AG04450 (cell line): ENCODE measurements around the gene RAMP1. TPM values are rescaled to one million over a fixed set of nuclear protein-coding genes. Genes with fewer than 3 reads are reported as not detected.
"Not testable (repeated sequence)": the region's sequence is repeated elsewhere in the genome, so short reads cannot be mapped to it uniquely, and the experiment has no call there.

Source experiments
- CTCF ChIA-PET: fragments of 300-600, 350-600 bp; formaldehyde crosslinking; extraction: SDS; loops from one replicate; lab custom pipeline; 2022; ENCODE audit warnings: antibody characterized with exemption, inconsistent platforms; lab: Charles Lee
- POLR2A ChIA-PET: fragments of 350-600 bp; formaldehyde crosslinking; extraction: SDS; loops from one replicate; lab custom pipeline; 2021; ENCODE audit warnings: antibody characterized with exemption, inconsistent platforms; lab: Yijun Ruan, JAX
- DNase-seq: peaks from one replicate; pipeline ENCODE4 v3.0.0-alpha.2; 2011; ENCODE audit warnings: low read depth, low spot score
- H3K27ac ChIP-seq: one replicate; pipeline ENCODE4 v1.5.1; 2012; ENCODE audit warnings: low read depth, low read length, control low read depth
- H3K27me3 ChIP-seq: one replicate; pipeline ENCODE4 v1.6.0; 2012; ENCODE audit warnings: low read length; ENCODE audit not compliant: control insufficient read depth, insufficient read depth
- H3K4me3 ChIP-seq: 2 replicates; pipeline ENCODE4 v1.5.1; 2011; ENCODE audit warnings: mild to moderate bottlenecking, low read depth, low read length, control low read depth
- H3K9me3 ChIP-seq: 2 replicates; pipeline ENCODE4 v1.5.1; 2012; ENCODE audit warnings: low read length; ENCODE audit not compliant: control insufficient read depth, insufficient read depth
- polyA plus RNA-seq: library from polyadenylated mRNA; depleted of rRNA; stranded (reverse); fragments of >200 nt; gene quantifications from 2 replicates; pipeline ENCODE4 v1.2.3, GENCODE V29; 2011
- TF ChIP-seq, protein P1 (sequence below): IDR thresholded peaks from 2 replicates; pipeline ENCODE4 v1.5.1; 2011; ENCODE audit warnings: low read depth, low read length, control low read depth, inconsistent platforms

RAMP1 gene
- polyA plus RNA-seq, 1 experiment = 26.5 TPM

DNA sequence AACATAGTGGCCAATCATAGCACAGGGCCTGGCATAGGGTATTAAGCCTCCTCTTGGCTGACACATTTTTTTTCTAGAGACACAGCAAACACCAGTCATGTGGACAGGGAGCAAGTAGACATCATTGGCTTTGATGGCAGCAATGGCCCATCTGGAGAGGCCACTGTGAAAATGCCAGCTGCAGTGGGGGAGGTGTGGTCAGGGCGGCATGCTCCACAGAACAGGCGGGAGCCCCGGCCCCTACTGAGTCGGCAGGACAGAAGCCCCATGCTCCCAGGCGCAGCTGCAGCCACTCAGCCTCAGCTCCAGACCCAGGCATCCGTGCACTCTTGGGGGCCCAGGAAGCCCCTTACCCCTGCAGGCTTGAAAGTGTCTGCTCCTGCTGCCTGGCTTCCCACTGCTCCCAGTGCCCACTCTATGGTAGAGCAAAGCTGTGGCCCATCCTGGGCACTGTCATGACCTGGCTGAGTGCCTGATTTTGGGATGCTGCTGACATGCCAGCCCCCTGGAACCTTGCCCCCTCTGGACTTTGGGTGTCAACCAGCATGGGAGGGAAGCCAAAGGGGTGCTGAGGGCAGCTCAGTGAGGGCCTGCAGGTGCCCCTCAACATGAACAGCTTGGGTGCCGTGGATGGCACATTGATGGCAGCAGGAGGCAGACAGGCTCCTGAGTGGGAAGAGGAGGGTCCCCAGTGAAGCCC, 84.1 kb downstream of the RAMP1 start:
- DNase-seq = no peak
- CTCF ChIA-PET = interaction anchor here (0.6 kb wide), 1 partner anchor 37 kb away, joined by 4 read pairs; no protein-coding TSS in a partner anchor
- no peak overlapping the region for H3K4me3 ChIP-seq
- POLR2A ChIA-PET = interaction anchor here (0.6 kb wide), 1 partner anchor 24 kb away, joined by 3 read pairs; no protein-coding TSS in a partner anchor
- peaks cover 18% of the 10 kb centered on the region for H3K9me3 ChIP-seq
- H3K27me3 ChIP-seq = peaks cover 3% of the 10 kb centered on the region
- TF ChIP-seq, protein P1, sequence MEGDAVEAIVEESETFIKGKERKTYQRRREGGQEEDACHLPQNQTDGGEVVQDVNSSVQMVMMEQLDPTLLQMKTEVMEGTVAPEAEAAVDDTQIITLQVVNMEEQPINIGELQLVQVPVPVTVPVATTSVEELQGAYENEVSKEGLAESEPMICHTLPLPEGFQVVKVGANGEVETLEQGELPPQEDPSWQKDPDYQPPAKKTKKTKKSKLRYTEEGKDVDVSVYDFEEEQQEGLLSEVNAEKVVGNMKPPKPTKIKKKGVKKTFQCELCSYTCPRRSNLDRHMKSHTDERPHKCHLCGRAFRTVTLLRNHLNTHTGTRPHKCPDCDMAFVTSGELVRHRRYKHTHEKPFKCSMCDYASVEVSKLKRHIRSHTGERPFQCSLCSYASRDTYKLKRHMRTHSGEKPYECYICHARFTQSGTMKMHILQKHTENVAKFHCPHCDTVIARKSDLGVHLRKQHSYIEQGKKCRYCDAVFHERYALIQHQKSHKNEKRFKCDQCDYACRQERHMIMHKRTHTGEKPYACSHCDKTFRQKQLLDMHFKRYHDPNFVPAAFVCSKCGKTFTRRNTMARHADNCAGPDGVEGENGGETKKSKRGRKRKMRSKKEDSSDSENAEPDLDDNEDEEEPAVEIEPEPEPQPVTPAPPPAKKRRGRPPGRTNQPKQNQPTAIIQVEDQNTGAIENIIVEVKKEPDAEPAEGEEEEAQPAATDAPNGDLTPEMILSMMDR = no peak
- no peak overlapping the region for H3K27ac ChIP-seq

DNA sequence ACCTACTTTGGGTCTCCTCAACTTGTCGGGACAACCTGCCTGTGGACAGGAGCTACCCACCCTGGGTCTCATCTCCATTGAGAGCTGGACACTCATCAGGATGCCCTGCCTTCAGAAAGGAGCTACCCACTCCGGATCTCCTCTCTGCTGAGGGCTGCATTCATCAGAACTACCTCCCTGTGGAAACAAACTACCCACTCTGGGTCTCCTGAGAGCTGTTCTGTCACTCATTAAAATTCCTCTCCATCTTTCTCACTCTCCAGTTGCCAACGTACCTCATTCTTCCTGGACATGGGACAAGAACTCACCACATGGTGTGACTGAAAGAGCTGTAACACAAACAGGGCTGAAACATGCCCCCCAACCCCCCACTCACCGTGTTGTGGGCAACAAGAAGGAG, 84.9 kb downstream of the RAMP1 start:
- POLR2A ChIA-PET = no interaction called here
- H3K27me3 ChIP-seq = peaks cover 3% of the 10 kb centered on the region
- peaks cover 18% of the 10 kb centered on the region for H3K9me3 ChIP-seq
- CTCF ChIA-PET = interaction anchor here (0.6 kb wide), 1 partner anchor 38 kb away, joined by 4 read pairs; no protein-coding TSS in a partner anchor
- DNase-seq = no peak
- no peak overlapping the region for H3K27ac ChIP-seq
- TF ChIP-seq, protein P1 = no peak
- H3K4me3 ChIP-seq = no peak overlapping the region

GRCh38 chr2:237946423-237946822, 87.0 kb downstream of the RAMP1 start:
- Histone ChIP-seq H3K27ac (no peak overlapping the region), H3K9me3 (peaks cover 18% of the 10 kb centered on the region), H3K4me3 (no peak overlapping the region), H3K27me3 (peaks cover 5% of the 10 kb centered on the region)
- CTCF ChIA-PET = interaction anchor here (1.5 kb wide), 1 partner anchor 23 kb away, joined by 3 read pairs; no protein-coding TSS in a partner anchor
- no peak for DNase-seq
- POLR2A ChIA-PET = no interaction called here
- TF ChIP-seq, protein P1 = no peak

GRCh38 chr2:237951354-237951753, 91.9 kb downstream of the RAMP1 start:
- CTCF ChIA-PET = interaction anchor here (0.7 kb wide), 3 partner anchors 96 to 477 kb away, joined by 3 to 7 read pairs (median 4); no protein-coding TSS in a partner anchor

GRCh38 chr2:237951878-237952277, 92.5 kb downstream of the RAMP1 start:
- ChIA-PET CTCF (interaction anchor here (0.5 to 0.7 kb wide), 4 partner anchors 62 to 478 kb away, joined by 3 to 7 read pairs (median 4); no protein-coding TSS in a partner anchor), POLR2A (no interaction called here)
- TF ChIP-seq, protein P1 = no peak
- no peak for DNase-seq
- H3K9me3 ChIP-seq = no peaks in the 10 kb centered on the region; the same call in 1 of the 2 replicates
- H3K27me3 ChIP-seq = peaks cover 23% of the 10 kb centered on the region
- H3K27ac ChIP-seq = no peak overlapping the region
- H3K4me3 ChIP-seq = no peak overlapping the region

More at GRCh38 chr2:237951354-237951753, 91.9 kb downstream of the RAMP1 start:
- H3K4me3 ChIP-seq, H3K27ac ChIP-seq, DNase-seq, H3K9me3 ChIP-seq, POLR2A ChIA-PET: not testable (repeated sequence)
- H3K27me3 ChIP-seq = peaks cover 22% of the 10 kb centered on the region
